CD4-positive, CD25-positive, alpha-beta regulatory T cell (primary cell): ENCODE data around the gene UBXN6. TPM values are rescaled to one million over a fixed set of nuclear protein-coding genes. Genes with fewer than 3 reads are reported as not detected.
A peak's percentile ranks its signal among the peaks of the same experiment; 100 is the strongest.

Source experiments
- ATAC-seq, 2 donors: fragments of 150-1000 bp; cut with Tn5 transposase; one replicate each; pipeline ENCODE4 v1.10.0; 2021; ENCODE audit warnings: low read depth in 2 of 2, moderate number of reproducible peaks in 2 of 2, moderate library complexity in 1 of 2
- DNase-seq, 3 donors: peaks; one replicate each; pipeline versions ENCODE4 v3.0.0 to v3.0.0-alpha.2; 2012 to 2022; ENCODE audit warnings: mixed read lengths in 1 of 3
- H3K27ac ChIP-seq: one replicate; pipeline ENCODE4 v1.7.0; 2013; ENCODE audit warnings: mild to moderate bottlenecking, low read length; ENCODE audit not compliant: insufficient read depth, poor library complexity, severe bottlenecking
- H3K27me3 ChIP-seq: one replicate; pipeline ENCODE4 v1.7.0; 2013; ENCODE audit warnings: low read length; ENCODE audit not compliant: control insufficient read depth, insufficient read depth
- H3K36me3 ChIP-seq: one replicate; pipeline ENCODE4 v1.7.0; 2013; ENCODE audit warnings: mild to moderate bottlenecking, low read length, moderate library complexity; ENCODE audit not compliant: control insufficient read depth, insufficient read depth
- H3K4me1 ChIP-seq: 2 replicates; pipeline ENCODE4 v1.7.0; 2013; ENCODE audit warnings: mild to moderate bottlenecking, low read length; ENCODE audit not compliant: insufficient read depth, control insufficient read depth, poor library complexity, severe bottlenecking
- H3K4me3 ChIP-seq: one replicate; pipeline ENCODE4 v1.7.0; 2013; ENCODE audit warnings: low read depth, mild to moderate bottlenecking, low read length, moderate library complexity
- H3K9me3 ChIP-seq, 2 experiments: 1 replicate in 1 of 2; 2 replicates in 1 of 2; pipeline ENCODE4 v1.7.0; 2013; ENCODE audit warnings: low read length in 2 of 2, mild to moderate bottlenecking in 1 of 2, moderate library complexity in 1 of 2; ENCODE audit not compliant: control insufficient read depth in 2 of 2
- H3K27ac Mint-ChIP-seq, 3 donors: one replicate each; pipeline ENCODE4 v1.8.0; 2020 to 2022; ENCODE audit warnings: mild to moderate bottlenecking in 3 of 3, mixed read lengths in 3 of 3, moderate library complexity in 2 of 3
- H3K27me3 Mint-ChIP-seq: one replicate; pipeline ENCODE4 v1.8.0; 2022; ENCODE audit warnings: mild to moderate bottlenecking, mixed read lengths
- H3K36me3 Mint-ChIP-seq: one replicate; pipeline ENCODE4 v1.8.0; 2020; ENCODE audit warnings: mixed read lengths
- H3K4me1 Mint-ChIP-seq, 4 donors: one replicate each; pipeline ENCODE4 v1.8.0; 2020 to 2022; ENCODE audit warnings: mixed read lengths in 4 of 4, mild to moderate bottlenecking in 1 of 4
- H3K4me3 Mint-ChIP-seq, 4 donors: one replicate each; pipeline ENCODE4 v1.8.0; 2020 to 2022; ENCODE audit warnings: mild to moderate bottlenecking in 4 of 4, mixed read lengths in 4 of 4, moderate library complexity in 3 of 4
- H3K9me3 Mint-ChIP-seq, 7 donors: one replicate each; pipeline ENCODE4 v1.8.0; 2020 to 2022; ENCODE audit warnings: mixed read lengths in 7 of 7, mild to moderate bottlenecking in 3 of 7, moderate library complexity in 2 of 7
- polyA plus RNA-seq, 4 donors: library from polyadenylated mRNA; unstranded; fragments of 300-500 nt; fragmentation: Illumina TruSeq; gene quantifications; one replicate each; pipeline ENCODE4 v1.2.3, GENCODE V29; 2021
- total RNA-seq: library from RNA; stranded (reverse); gene quantifications from one replicate; pipeline ENCODE4 v1.2.3, GENCODE V29; 2022

UBXN6 gene
- total and polyA plus RNA-seq, 5 donors from 2014 or later, result 4.6 to 54.2 (median 5.1) TPM

DNA sequence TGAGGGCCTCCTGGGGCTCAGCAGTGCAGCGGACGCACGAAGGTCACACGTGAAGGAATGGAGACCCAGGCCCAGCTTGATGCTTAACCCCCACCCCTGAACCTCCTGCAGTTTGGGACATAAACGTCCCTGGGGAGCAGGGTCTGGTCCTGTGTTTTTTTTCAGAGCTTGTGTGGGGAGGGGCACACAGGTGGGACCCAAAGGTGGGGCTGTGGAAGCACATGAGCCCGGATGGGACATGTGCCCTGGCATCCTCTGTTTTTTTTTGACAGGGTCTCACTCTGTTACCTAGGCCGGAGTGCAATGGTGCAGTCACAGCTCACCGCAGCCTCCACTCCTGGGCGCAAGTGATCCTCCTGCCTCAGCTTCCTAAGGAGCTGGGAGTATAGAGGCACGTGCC lies 20.5 kb downstream of the UBXN6 start:
- Histone ChIP-seq H3K4me3 (no peak overlapping the region), H3K36me3 (peaks cover 5% of the 10 kb centered on the region)
- H3K36me3 Mint-ChIP-seq, result peaks cover 11% of the 10 kb centered on the region

DNA sequence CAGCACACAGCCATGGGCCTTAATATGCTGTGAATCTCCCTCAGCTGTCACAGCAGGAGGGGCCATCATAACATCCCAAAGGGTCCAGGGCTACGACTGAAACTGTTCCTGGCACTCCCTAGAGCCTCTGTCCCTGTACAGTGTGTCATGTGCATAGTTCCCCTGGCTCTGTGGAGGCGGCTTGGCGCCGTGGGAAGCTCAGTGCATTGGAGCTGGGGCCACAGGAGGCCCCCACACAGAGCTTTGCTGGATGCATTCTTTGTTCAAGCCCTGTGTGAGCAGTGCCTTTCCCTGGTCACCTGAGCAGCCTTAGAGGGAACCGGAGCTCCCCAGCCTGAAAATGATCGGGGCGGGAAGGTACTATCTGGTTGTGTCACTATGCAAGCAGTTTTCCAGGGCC lies 21.4 kb downstream of the UBXN6 start:
- Histone ChIP-seq H3K4me3 (no peak overlapping the region), H3K9me3 (no peaks in the 10 kb centered on the region), H3K27ac (no peak overlapping the region), H3K4me1 (no peaks in the 10 kb centered on the region), H3K27me3 (no peaks in the 10 kb centered on the region), H3K36me3 (peaks cover 5% of the 10 kb centered on the region)
- Mint-ChIP-seq H3K36me3 (peaks cover 14% of the 10 kb centered on the region), H3K9me3 (no peaks in the 10 kb centered on the region), H3K27ac (no peak overlapping the region), H3K4me1 (no peaks in the 10 kb centered on the region), H3K27me3 (no peaks in the 10 kb centered on the region), H3K4me3 (no peak overlapping the region)
- DNase-seq (no peak), ATAC-seq (no peak)

More for the DNA sequence above, 20.5 kb downstream of the UBXN6 start:
- H3K4me1 Mint-ChIP-seq, result peaks cover 0 to 1% (median 0%) of the 10 kb centered on the region in 4 donors
- H3K9me3 Mint-ChIP-seq, result no peaks in the 10 kb centered on the region
- H3K27me3 Mint-ChIP-seq, result no peaks in the 10 kb centered on the region
- Histone ChIP-seq H3K27ac (no peak overlapping the region), H3K9me3 (no peaks in the 10 kb centered on the region), H3K27me3 (no peaks in the 10 kb centered on the region), H3K4me1 (no peaks in the 10 kb centered on the region)
- no peak overlapping the region for H3K27ac Mint-ChIP-seq
- no peak for DNase-seq
- ATAC-seq, result no peak
- no peak overlapping the region for H3K4me3 Mint-ChIP-seq

DNA sequence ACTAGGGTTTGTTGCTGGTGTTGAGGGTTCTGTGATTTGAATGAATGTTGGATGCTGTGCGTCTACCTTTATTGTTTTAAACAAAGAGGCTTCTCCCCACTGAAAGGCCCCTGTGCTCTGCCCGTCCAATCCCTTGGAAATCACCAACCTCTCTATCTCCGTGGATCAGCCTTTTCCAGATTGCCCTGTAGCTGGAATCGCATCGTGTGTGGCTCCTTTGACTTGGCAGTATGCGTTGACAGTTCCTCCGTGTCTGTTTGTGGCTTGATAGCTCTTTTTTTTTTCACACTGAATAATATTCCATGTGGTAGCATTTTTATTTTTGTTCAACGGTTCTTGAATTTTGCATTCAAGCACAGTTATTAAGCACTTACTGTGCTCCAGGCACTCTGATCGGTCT lies 23.2 kb downstream of the UBXN6 start:
- DNase-seq (no peak), ATAC-seq (no peak)
- H3K4me1 ChIP-seq, result no peaks in the 10 kb centered on the region
- H3K27ac Mint-ChIP-seq, result peak overlapping the region in 1 of 3 donors; percentile 33
- H3K9me3 Mint-ChIP-seq, result no peaks in the 10 kb centered on the region
- H3K27ac ChIP-seq, result no peak overlapping the region
- H3K36me3 ChIP-seq, result peaks cover 16% of the 10 kb centered on the region
- H3K9me3 ChIP-seq, result no peaks in the 10 kb centered on the region
- no peaks in the 10 kb centered on the region for H3K27me3 ChIP-seq
- H3K4me3 ChIP-seq, result no peak overlapping the region
- H3K27me3 Mint-ChIP-seq, result no peaks in the 10 kb centered on the region
- H3K4me1 Mint-ChIP-seq, result no peaks in the 10 kb centered on the region
- H3K4me3 Mint-ChIP-seq, result no peak overlapping the region
- peaks cover 27% of the 10 kb centered on the region for H3K36me3 Mint-ChIP-seq

DNA sequence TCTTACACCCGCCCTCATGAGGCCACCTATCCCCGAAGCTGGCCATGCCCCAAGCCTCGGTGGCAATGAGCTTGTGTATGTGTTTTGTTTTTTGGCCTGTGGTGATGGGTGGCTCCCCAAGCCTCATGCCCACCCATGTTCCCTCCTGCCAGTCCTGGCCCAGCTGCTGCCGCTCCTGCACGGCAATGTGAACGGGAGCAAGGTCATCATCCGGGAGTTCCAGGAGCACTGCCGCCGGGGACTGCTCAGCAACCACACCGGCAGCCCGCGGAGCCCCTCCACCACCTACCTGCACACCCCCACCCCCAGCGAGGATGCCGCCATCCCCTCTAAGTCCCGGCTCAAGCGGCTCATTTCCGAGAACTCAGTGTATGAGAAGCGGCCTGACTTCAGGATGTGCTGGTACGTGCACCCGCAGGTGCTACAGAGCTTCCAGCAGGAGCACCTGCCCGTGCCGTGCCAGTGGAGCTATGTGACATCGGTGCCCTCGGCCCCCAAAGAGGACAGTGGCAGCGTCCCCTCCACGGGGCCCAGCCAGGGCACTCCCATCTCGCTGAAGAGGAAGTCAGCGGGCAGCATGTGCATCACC lies 24.6 kb downstream of the UBXN6 start:
- no peaks in the 10 kb centered on the region for H3K27me3 ChIP-seq
- ATAC-seq (no peak), DNase-seq (no peak)
- no peaks in the 10 kb centered on the region for H3K4me1 Mint-ChIP-seq
- H3K9me3 Mint-ChIP-seq, result no peaks in the 10 kb centered on the region
- H3K27ac Mint-ChIP-seq, result no peak overlapping the region
- no peaks in the 10 kb centered on the region for H3K9me3 ChIP-seq
- H3K4me3 ChIP-seq, result no peak overlapping the region
- H3K4me1 ChIP-seq, result no peaks in the 10 kb centered on the region
- H3K36me3 Mint-ChIP-seq, result peaks cover 28% of the 10 kb centered on the region
- no peaks in the 10 kb centered on the region for H3K27me3 Mint-ChIP-seq
- H3K4me3 Mint-ChIP-seq, result no peak overlapping the region
- H3K36me3 ChIP-seq, result peaks cover 16% of the 10 kb centered on the region
- no peak overlapping the region for H3K27ac ChIP-seq

DNA sequence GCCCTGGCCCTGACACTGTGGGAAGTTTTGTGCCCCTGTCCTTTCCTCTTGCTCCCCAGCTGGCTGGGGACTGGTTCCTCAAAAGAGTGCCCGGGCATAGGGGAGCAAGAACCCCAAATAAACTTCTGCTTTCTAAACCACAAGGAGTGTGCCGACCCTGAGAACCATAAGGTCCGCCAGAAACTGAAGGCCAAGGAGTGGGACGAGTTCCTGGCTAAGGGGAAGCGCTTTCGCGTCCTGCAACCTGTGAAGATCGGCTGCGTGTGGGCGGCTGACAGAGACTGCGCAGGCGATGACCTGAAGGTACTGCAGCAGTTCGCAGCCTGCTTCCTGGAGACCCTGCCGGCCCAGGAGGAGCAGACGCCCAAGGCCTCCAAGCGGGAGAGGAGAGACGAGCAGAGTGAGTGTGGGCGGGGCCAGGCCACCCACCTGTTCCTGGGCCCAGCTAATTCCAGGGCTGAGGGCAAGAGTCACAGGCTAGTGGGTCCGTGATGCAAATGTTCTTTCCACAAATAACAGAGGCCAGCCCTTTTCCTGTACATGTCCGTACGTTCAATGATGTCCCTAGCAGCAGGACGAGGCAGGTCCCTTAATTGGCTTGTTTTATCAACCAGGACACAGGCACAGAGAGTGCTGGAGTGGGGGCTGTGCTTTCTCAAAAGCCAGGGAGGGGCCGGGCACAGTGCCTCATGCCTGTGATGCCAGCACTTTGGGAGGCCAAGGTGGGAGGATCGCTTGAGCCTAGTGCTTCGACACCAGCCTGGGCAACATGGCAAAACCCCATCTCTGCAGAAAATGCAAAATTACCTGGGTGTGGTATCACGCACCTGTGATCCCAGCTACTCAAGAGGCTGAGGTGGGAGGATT lies 25.6 kb downstream of the UBXN6 start:
- no peak for DNase-seq
- H3K4me3 Mint-ChIP-seq, result no peak overlapping the region
- H3K36me3 Mint-ChIP-seq, result peaks cover 27% of the 10 kb centered on the region
- peaks cover 16% of the 10 kb centered on the region for H3K36me3 ChIP-seq
- no peak overlapping the region for H3K27ac Mint-ChIP-seq
- ATAC-seq, result peak; percentile 11 to 19
- no peaks in the 10 kb centered on the region for H3K4me1 ChIP-seq
- no peak overlapping the region for H3K27ac ChIP-seq
- no peaks in the 10 kb centered on the region for H3K9me3 ChIP-seq
- H3K27me3 ChIP-seq, result no peaks in the 10 kb centered on the region
- H3K4me1 Mint-ChIP-seq, result no peaks in the 10 kb centered on the region
- H3K4me3 ChIP-seq, result no peak overlapping the region
- H3K27me3 Mint-ChIP-seq, result no peaks in the 10 kb centered on the region
- H3K9me3 Mint-ChIP-seq, result no peaks in the 10 kb centered on the region

DNA sequence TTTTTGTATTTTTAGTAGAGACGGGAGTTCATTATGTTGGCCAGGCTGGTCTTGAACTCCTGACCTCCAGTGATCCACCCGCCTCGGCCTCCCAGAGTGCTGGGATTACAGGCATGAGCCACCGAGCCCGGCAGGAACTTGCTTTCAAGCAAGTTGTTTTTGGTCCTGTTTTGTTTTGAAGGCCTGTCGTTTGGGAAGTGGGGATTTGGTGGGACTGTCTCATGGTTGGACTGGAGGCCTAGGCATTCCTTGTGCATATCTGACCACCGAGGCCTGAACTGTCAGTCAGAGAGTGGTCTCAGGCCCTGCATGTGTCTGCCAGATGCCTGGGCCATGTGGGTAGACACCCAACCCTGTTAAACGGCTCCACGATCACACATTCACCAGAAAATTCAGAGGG lies 26.3 kb downstream of the UBXN6 start:
- Mint-ChIP-seq H3K9me3 (no peaks in the 10 kb centered on the region), H3K4me1 (no peaks in the 10 kb centered on the region), H3K27ac (no peak overlapping the region), H3K4me3 (no peak overlapping the region), H3K27me3 (no peaks in the 10 kb centered on the region), H3K36me3 (peaks cover 27% of the 10 kb centered on the region)
- DNase-seq (no peak), ATAC-seq (no peak)
- no peaks in the 10 kb centered on the region for H3K27me3 ChIP-seq
- H3K9me3 ChIP-seq, result no peaks in the 10 kb centered on the region
- H3K4me1 ChIP-seq, result no peaks in the 10 kb centered on the region
- peaks cover 16% of the 10 kb centered on the region for H3K36me3 ChIP-seq
- H3K4me3 ChIP-seq, result no peak overlapping the region
- H3K27ac ChIP-seq, result no peak overlapping the region

DNA sequence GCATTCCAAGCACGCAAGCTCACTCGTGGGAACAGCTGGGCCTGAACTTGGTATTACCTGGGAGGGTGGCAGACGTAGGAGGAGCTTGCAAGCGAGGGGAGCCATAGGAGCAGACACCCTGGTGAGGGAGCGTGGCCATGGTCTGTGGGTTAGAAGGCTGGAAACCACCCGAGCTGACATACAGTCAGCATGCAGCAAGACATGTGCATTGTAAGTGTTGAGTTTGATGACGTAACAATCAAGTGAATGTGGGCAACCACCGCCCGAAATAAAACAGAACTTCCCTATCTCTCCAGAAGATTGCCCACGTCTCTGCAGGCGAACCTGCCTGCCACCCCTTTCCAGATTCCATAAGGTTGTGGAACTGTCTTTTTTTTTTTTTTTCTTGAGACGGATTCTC lies 26.8 kb downstream of the UBXN6 start:
- no peaks in the 10 kb centered on the region for H3K9me3 Mint-ChIP-seq
- DNase-seq (no peak), ATAC-seq (peak; percentile 55 to 56)
- no peak overlapping the region for H3K27ac Mint-ChIP-seq
- Histone ChIP-seq H3K27ac (no peak overlapping the region), H3K4me3 (no peak overlapping the region), H3K27me3 (no peaks in the 10 kb centered on the region), H3K36me3 (peaks cover 16% of the 10 kb centered on the region), H3K4me1 (no peaks in the 10 kb centered on the region), H3K9me3 (no peaks in the 10 kb centered on the region)
- H3K4me1 Mint-ChIP-seq, result no peaks in the 10 kb centered on the region
- H3K36me3 Mint-ChIP-seq, result peaks cover 29% of the 10 kb centered on the region
- no peak overlapping the region for H3K4me3 Mint-ChIP-seq
- H3K27me3 Mint-ChIP-seq, result no peaks in the 10 kb centered on the region

DNA sequence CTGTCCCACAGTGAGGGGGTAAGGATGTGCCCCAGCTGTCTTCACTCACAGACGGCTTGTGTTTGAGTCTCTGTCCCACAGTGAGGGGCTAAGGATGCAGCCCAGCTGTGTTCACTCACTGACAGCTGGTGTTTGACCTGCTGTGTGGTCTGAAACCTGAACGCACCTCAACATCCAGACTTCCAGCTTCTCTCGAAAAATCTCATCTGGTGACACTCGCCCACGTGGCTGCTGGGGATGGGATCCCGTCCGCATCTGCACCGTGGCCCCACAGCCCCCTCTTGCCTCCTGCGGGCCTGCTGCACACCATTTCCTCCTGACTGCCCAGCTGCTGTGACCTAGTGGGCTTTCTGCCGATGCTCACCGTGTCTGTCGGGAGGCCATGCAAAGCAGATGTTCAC lies 27.8 kb downstream of the UBXN6 start:
- H3K27me3 Mint-ChIP-seq, result no peaks in the 10 kb centered on the region
- no peak for DNase-seq
- Histone ChIP-seq H3K27me3 (no peaks in the 10 kb centered on the region), H3K4me1 (no peaks in the 10 kb centered on the region), H3K4me3 (no peak overlapping the region), H3K27ac (no peak overlapping the region), H3K36me3 (peaks cover 22% of the 10 kb centered on the region), H3K9me3 (no peaks in the 10 kb centered on the region)
- peak overlapping the region in 1 of 3 donors; percentile 69 for H3K27ac Mint-ChIP-seq
- H3K4me3 Mint-ChIP-seq, result no peak overlapping the region
- no peaks in the 10 kb centered on the region for H3K4me1 Mint-ChIP-seq
- H3K9me3 Mint-ChIP-seq, result no peaks in the 10 kb centered on the region
- ATAC-seq, result no peak
- peaks cover 32% of the 10 kb centered on the region for H3K36me3 Mint-ChIP-seq
